K562 (cell line): ENCODE results near the gene CSNK1D.

ENCODE experiments used
- ATF2 ChIP-seq: sonication (generic); formaldehyde crosslinking; IDR thresholded peaks from 2 replicates; pipeline ENCODE4 v1.8.1; 2022; ENCODE audit warnings: missing genetic modification reagents
- CBFA2T2 ChIP-seq: fragments of 450-650 bp; conservative IDR thresholded peaks from 2 replicates; pipeline ENCODE4 v1.6.1; 2017; ENCODE audit warnings: mild to moderate bottlenecking
- CC2D1A ChIP-seq: fragments of 450-650 bp; IDR thresholded peaks from 2 replicates; pipeline ENCODE4 v1.6.1; 2017; ENCODE audit warnings: mild to moderate bottlenecking
- CTCF ChIP-seq, 3 experiments: IDR thresholded peaks in 2 of 3; conservative IDR thresholded peaks in 1 of 3; 2 replicates each; pipeline ENCODE4 v1.5.1; 2011 to 2012; ENCODE audit warnings: low read length in 3 of 3, mild to moderate bottlenecking in 3 of 3, control low read depth in 2 of 3, improper control_type of control experiment in 1 of 3, inconsistent platforms in 1 of 3, low read depth in 1 of 3, mixed read lengths in 1 of 3, moderate library complexity in 1 of 3; ENCODE audit not compliant: insufficient read depth in 2 of 3
- E2F1 ChIP-seq: sonication (generic); formaldehyde crosslinking; IDR thresholded peaks from 2 replicates; pipeline ENCODE4 v1.8.1; 2023; ENCODE audit warnings: mild to moderate bottlenecking, missing genetic modification reagents, moderate library complexity
- HDAC2 ChIP-seq: fragments of 450-650 bp; IDR thresholded peaks from 2 replicates; pipeline ENCODE4 v1.6.1; 2016; ENCODE audit warnings: mild to moderate bottlenecking
- SPI1 ChIP-seq: IDR thresholded peaks from 2 replicates; pipeline ENCODE4 v1.6.1; 2011; ENCODE audit warnings: low read depth, low read length, control low read depth, borderline replicate concordance
- TFE3 ChIP-seq: fragments of 450-650 bp; formaldehyde crosslinking; IDR thresholded peaks from 2 replicates; pipeline ENCODE4 v1.4.0; 2020; ENCODE audit warnings: mild to moderate bottlenecking, mixed read lengths
- USF2 ChIP-seq: sonication (generic); formaldehyde crosslinking; IDR thresholded peaks from 2 replicates; pipeline ENCODE4 v1.5.0; 2020; ENCODE audit warnings: missing genetic modification reagents
- ZNF512 ChIP-seq: IDR thresholded peaks from 2 replicates; pipeline ENCODE4 v1.6.1; 2016; ENCODE audit warnings: missing genetic modification characterization, missing compliant biosample characterization
- ZNF76 ChIP-seq: fragments of 250-450 bp; sonication (Bioruptor Pico); IDR thresholded peaks from 2 replicates; pipeline ENCODE4 v1.4.0; 2020; ENCODE audit warnings: mild to moderate bottlenecking, moderate library complexity, borderline replicate concordance

GRCh38 chr17:82247856-82248671 lies 25.4 kb downstream of the CSNK1D start:
- TF ChIP-seq ZNF512 (tag): no peak
- TF ChIP-seq USF2 (CRISPR knock-in tag): no peak
- no peak for TF ChIP-seq SPI1
- TF ChIP-seq TFE3 (CRISPR knock-in tag): no peak
- no peak for TF ChIP-seq CBFA2T2
- TF ChIP-seq CC2D1A: no peak
- no peak for TF ChIP-seq CTCF (IDR thresholded peaks at IDR 0.05 in 2 of 3, conservative IDR thresholded peaks at IDR 0.05 in 1 of 3; ENCODE audit: insufficient read depth in 2 of 3, low read depth in 1 of 3, low read length in 3 of 3)
- no peak for TF ChIP-seq E2F1 (CRISPR knock-in tag)
- no peak for TF ChIP-seq HDAC2
- TF ChIP-seq ZNF76 (CRISPR knock-in tag): no peak
- TF ChIP-seq ATF2 (CRISPR knock-in tag): no peak
